Measurements from ENCODE around the gene CASS4. TPM values are rescaled to one million over a fixed set of nuclear protein-coding genes. Genes with fewer than 3 reads are reported as not detected.

CASS4 gene
- total and polyA plus RNA-seq, 9 of the 15 experiments (the other 6 are each of a cell fraction or from before 2014, with no cell fraction given): 8.1 to 53.8 (median 26.7) TPM

GRCh38 chr20:56428881-56429280 is 16.8 kb downstream of the CASS4 start:
- FAIRE-seq: no peak
- peak; percentile 4; the same call in 1 of the 3 replicates for ATAC-seq
- Histone ChIP-seq H4K20me1 (replicated peaks; ENCODE audit: control insufficient read depth, insufficient read depth, low read length) (peaks cover 31% of the 10 kb centered on the region), H3K79me2 (ENCODE audit: control insufficient read depth, insufficient read depth, low read length) (peaks cover 99% of the 10 kb centered on the region), H3K36me3 (ENCODE audit: control insufficient read depth, insufficient read depth, low read length) (peaks cover 87% of the 10 kb centered on the region), H2AFZ (ENCODE audit: low read depth, low read length) (no peak overlapping the region), H3K4me1 (replicated peaks in 1 of 2; ENCODE audit: control insufficient read depth in 2 of 2, insufficient read depth in 2 of 2, low read length in 2 of 2) (peaks cover 26 to 57% of the 10 kb centered on the region in 2 experiments), H3K4me2 (ENCODE audit: insufficient read depth, low read length) (peak overlapping the region; percentile 64), H3K4me3 (no peak overlapping the region), H3K27ac (ENCODE audit: extremely low read depth, low read depth, low read length) (peak overlapping the region; percentile 50), H3K27me3 (ENCODE audit: control insufficient read depth in 2 of 2, insufficient read depth in 2 of 2, low read length in 2 of 2) (no peaks in the 10 kb centered on the region), H3K9me1 (ENCODE audit: control insufficient read depth, insufficient read depth, low read length) (no peaks in the 10 kb centered on the region), H3K9ac (ENCODE audit: insufficient read depth in 1 of 2, low read depth in 2 of 2, low read length in 2 of 2) (peak overlapping the region; percentile 4 to 66; a peak in 1 of 4 replicates), H3K9me3 (replicated peaks; ENCODE audit: control insufficient read depth, insufficient read depth, low read depth, low read length) (no peaks in the 10 kb centered on the region)
- POLR2A ChIA-PET: interaction anchor here (0.6 to 2.2 kb wide), 11 partner anchors 9 to 188 kb away, joined by 3 to 12 read pairs (median 5); partner anchors contain the start of genes AURKA, CASS4 and CSTF1
- WGBS (ENCODE audit: insufficient coverage, low coverage, missing lambda C conversion rate): 57% methylated on average over 8 of the region's 8 CpGs
- TF ChIP-seq DACH1 (IDR thresholded peaks at IDR 0.05; ENCODE audit: partially characterized antibody): no peak
- no peak for TF ChIP-seq SIX5 (IDR thresholded peaks at IDR 0.05; ENCODE audit: borderline replicate concordance in 1 of 2, insufficient read depth in 1 of 2, low read depth in 1 of 2, low read length in 2 of 2)
- intact Hi-C loops (cut with micrococcal nuclease) (loop anchor here (2.0 kb wide), 1 partner anchor 16 kb away; the partner anchor contains the start of gene CASS4), in situ Hi-C loops (cut with MboI) (no loop called here)
- no TSS peak for BruUV-seq (replicated peaks)
- DNase-seq (ENCODE audit: extremely low read depth in 1 of 4, low spot score in 3 of 4): no peak
- CTCF ChIA-PET (ENCODE audit: low intra/inter-chr PET ratio): no interaction called here

- Histone ChIP-seq H3K9me3 (replicated peaks; ENCODE audit: control insufficient read depth, insufficient read depth, low read depth, low read length) (no peaks in the 10 kb centered on the region), H3K36me3 (ENCODE audit: control insufficient read depth, insufficient read depth, low read length) (peaks cover 87% of the 10 kb centered on the region), H3K27me3 (ENCODE audit: control insufficient read depth in 2 of 2, insufficient read depth in 2 of 2, low read length in 2 of 2) (no peaks in the 10 kb centered on the region), H2AFZ (ENCODE audit: low read depth, low read length) (no peak overlapping the region), H3K4me1 (replicated peaks in 1 of 2; ENCODE audit: control insufficient read depth in 2 of 2, insufficient read depth in 2 of 2, low read length in 2 of 2) (peaks cover 26 to 57% of the 10 kb centered on the region in 2 experiments), H4K20me1 (replicated peaks; ENCODE audit: control insufficient read depth, insufficient read depth, low read length) (peaks cover 31% of the 10 kb centered on the region), H3K9ac (ENCODE audit: insufficient read depth in 1 of 2, low read depth in 2 of 2, low read length in 2 of 2) (peak overlapping the region; percentile 4 to 57; a peak in 1 of 4 replicates), H3K4me2 (ENCODE audit: insufficient read depth, low read length) (peak overlapping the region; percentile 64), H3K27ac (ENCODE audit: extremely low read depth, low read depth, low read length) (peak overlapping the region; percentile 50), H3K4me3 (no peak overlapping the region), H3K9me1 (ENCODE audit: control insufficient read depth, insufficient read depth, low read length) (no peaks in the 10 kb centered on the region), H3K79me2 (ENCODE audit: control insufficient read depth, insufficient read depth, low read length) (peaks cover 100% of the 10 kb centered on the region)
- in situ Hi-C loops (cut with MboI): no loop called here
- intact Hi-C loops (cut with micrococcal nuclease): loop anchor here (2.0 kb wide), 1 partner anchor 17 kb away; the partner anchor contains the start of gene CASS4
- ChIA-PET CTCF (ENCODE audit: low intra/inter-chr PET ratio) (no interaction called here), POLR2A (interaction anchor here (0.7 to 2.2 kb wide), 8 partner anchors 8 to 17 kb away, joined by 4 to 12 read pairs (median 5); partner anchors contain the start of gene CASS4)
- 5% methylated on average over 5 of the region's 6 CpGs for WGBS (ENCODE audit: insufficient coverage, low coverage, missing lambda C conversion rate)
- FAIRE-seq (peak; percentile 58), DNase-seq (ENCODE audit: extremely low read depth in 1 of 4, low spot score in 3 of 4) (peak; percentile 64 to 80 (median 78)), ATAC-seq (peak; percentile 46)
- BruUV-seq (replicated peaks): no TSS peak
- peak in 1 of 2 experiments; percentile 95; a peak in 3 of 4 replicates for TF ChIP-seq ETV6 (IDR thresholded peaks at IDR 0.05; ENCODE audit: borderline replicate concordance in 1 of 2, low read depth in 2 of 2, low read length in 1 of 2)
- TF ChIP-seq ETV6 (CRISPR knock-in tag; IDR thresholded peaks at IDR 0.05; ENCODE audit: borderline replicate concordance): no peak
- peak; percentile 78; the same call in 1 of the 2 replicates for TF ChIP-seq HLTF (IDR thresholded peaks at IDR 0.05)
- TF ChIP-seq PHB2 (IDR thresholded peaks at IDR 0.05; ENCODE audit: low read depth): no peak
- TF ChIP-seq POLR2G (IDR thresholded peaks at IDR 0.05; ENCODE audit: low read depth, low read length): no peak
- TF ChIP-seq TCF7L2 (IDR thresholded peaks at IDR 0.05; ENCODE audit: low read depth, low read length): no peak
- TF ChIP-seq RBFOX2 (IDR thresholded peaks at IDR 0.05; ENCODE audit: low read depth, low read length): no peak
- TF ChIP-seq CBFA2T3 (IDR thresholded peaks at IDR 0.05): peak; percentile 93
- peak in 1 of 2 experiments; percentile 69; a peak in 1 of 4 replicates for TF ChIP-seq RCOR1 (IDR thresholded peaks at IDR 0.05; ENCODE audit: borderline replicate concordance in 1 of 2, low read depth in 2 of 2, low read length in 2 of 2)
- TF ChIP-seq RFX5 (IDR thresholded peaks at IDR 0.05; ENCODE audit: low read depth, low read length): no peak
- TF ChIP-seq PRDM10 (IDR thresholded peaks at IDR 0.05; ENCODE audit: partially characterized antibody): peak; percentile 44
Observed at GRCh38 chr20:56429502-56429901, 17.4 kb downstream of the CASS4 start.
